GM23248 (cell line): ENCODE measurements around the gene SRSF5. TPM values are rescaled to one million over a fixed set of nuclear protein-coding genes. Genes with fewer than 3 reads are reported as not detected.

ENCODE experiments used
- DNase-seq: peaks from one replicate; pipeline ENCODE4 v3.0.0-alpha.2; 2015
- H2AFZ ChIP-seq: fragments of 200-600 bp; sonication (generic); 2 replicates; pipeline ENCODE4 v1.6.1; 2016; ENCODE audit warnings: antibody characterized with exemption
- H3F3A ChIP-seq: fragments of 200-600 bp; sonication (generic); 2 replicates; pipeline ENCODE4 v1.6.1; 2016; ENCODE audit warnings: mild to moderate bottlenecking, antibody characterized with exemption, mixed run types; ENCODE audit not compliant: insufficient read depth
- H3K27ac ChIP-seq: fragments of 200-600 bp; sonication (generic); 2 replicates; pipeline ENCODE4 v1.5.1; 2016; ENCODE audit warnings: mild to moderate bottlenecking
- H3K27me3 ChIP-seq: fragments of 200-600 bp; sonication (generic); replicated peaks from 2 replicates; pipeline ENCODE4 v1.6.1; 2016; ENCODE audit warnings: mild to moderate bottlenecking; ENCODE audit not compliant: insufficient read depth
- H3K36me3 ChIP-seq: fragments of 200-600 bp; sonication (generic); 2 replicates; pipeline ENCODE4 v1.6.1; 2016; ENCODE audit warnings: low read depth, mild to moderate bottlenecking
- H3K4me1 ChIP-seq: fragments of 200-600 bp; sonication (generic); 2 replicates; pipeline ENCODE4 v1.6.1; 2016; ENCODE audit warnings: mild to moderate bottlenecking; ENCODE audit not compliant: insufficient read depth
- H3K4me2 ChIP-seq: fragments of 200-600 bp; sonication (generic); one replicate; pipeline ENCODE4 v1.6.1; 2016; ENCODE audit warnings: mild to moderate bottlenecking; ENCODE audit not compliant: unreplicated experiment
- H3K4me3 ChIP-seq: fragments of 200-600 bp; sonication (generic); 2 replicates; pipeline ENCODE4 v1.5.1; 2016; ENCODE audit warnings: mild to moderate bottlenecking
- H3K79me2 ChIP-seq: fragments of 200-600 bp; sonication (generic); 2 replicates; pipeline ENCODE4 v1.6.1; 2016; ENCODE audit warnings: mild to moderate bottlenecking; ENCODE audit not compliant: insufficient read depth
- H3K9ac ChIP-seq: fragments of 200-600 bp; sonication (generic); 2 replicates; pipeline ENCODE4 v1.6.1; 2016; ENCODE audit warnings: mild to moderate bottlenecking
- H3K9me2 ChIP-seq: fragments of 200-600 bp; sonication (generic); 2 replicates; pipeline ENCODE4 v1.6.1; 2016; ENCODE audit warnings: mixed run types, mild to moderate bottlenecking, moderate library complexity; ENCODE audit not compliant: insufficient read depth
- H3K9me3 ChIP-seq: fragments of 200-600 bp; sonication (generic); one replicate; pipeline ENCODE4 v1.6.1; 2017; ENCODE audit warnings: low read depth
- H4K20me1 ChIP-seq: fragments of 200-600 bp; sonication (generic); 2 replicates; pipeline ENCODE4 v1.6.0; 2016; ENCODE audit not compliant: insufficient read depth
- EZH2 ChIP-seq: fragments of 200-600 bp; sonication (generic); IDR thresholded peaks from 2 replicates; pipeline ENCODE4 v1.6.1; 2018; ENCODE audit warnings: antibody characterized with exemption, mild to moderate bottlenecking; ENCODE audit not compliant: insufficient read depth, poor library complexity, severe bottlenecking
- EZH2phosphoT487 ChIP-seq: fragments of 200-600 bp; sonication (generic); IDR thresholded peaks from 2 replicates; pipeline ENCODE4 v1.6.1; 2018; ENCODE audit warnings: antibody characterized with exemption, moderate library complexity, mild to moderate bottlenecking, low read depth; ENCODE audit not compliant: insufficient read depth
- WGBS, 2 experiments: methylation state at CpG; one replicate each; pipeline ENCODE4 v1.1.6; 2015 to 2017; ENCODE audit warnings: low lambda C conversion rate in 2 of 2, low coverage in 1 of 2; ENCODE audit errors: missing lambda C conversion rate in 2 of 2; 5-methylcytosine and 5-hydroxymethylcytosine counted together
- in situ Hi-C: fragments of 300-500 bp; cut with MboI; formaldehyde crosslinking; loops from 2 replicates; pipeline ENCODE4 v1.15.0; 2020
- polyA plus RNA-seq: library from polyadenylated mRNA; unstranded; fragments of >200 nt; fragmentation: Nextera tagmentation; extraction: Ambion mirVana; gene quantifications from 2 replicates; pipeline ENCODE4 v1.2.1, GENCODE V29; 2016
- total RNA-seq: library from RNA; depleted of rRNA; stranded (reverse); fragments of >200 nt; shearing (Covaris generic); gene quantifications from 2 replicates; pipeline ENCODE4 v1.2.3, GENCODE V29; 2014

Gene SRSF5
- total and polyA plus RNA-seq, 2 experiments from 2014 or later = 125 to 227 TPM

GRCh38 chr14:69775012-69775411 lies 8.1 kb downstream of the SRSF5 start:
- no peak overlapping the region for H3K4me2 ChIP-seq
- no peak for DNase-seq
- H3K27me3 ChIP-seq = no peaks in the 10 kb centered on the region
- H3K9me2 ChIP-seq = no peaks in the 10 kb centered on the region
- no peaks in the 10 kb centered on the region for H3K9me3 ChIP-seq
- TF ChIP-seq EZH2 = no peak
- TF ChIP-seq EZH2phosphoT487 = no peak
- H3K4me3 ChIP-seq = no peak overlapping the region
- peaks cover 60% of the 10 kb centered on the region for H3K79me2 ChIP-seq
- peaks cover 14% of the 10 kb centered on the region; the same call in 1 of the 2 replicates for H4K20me1 ChIP-seq
- H2AFZ ChIP-seq = no peak overlapping the region
- peaks cover 82% of the 10 kb centered on the region for H3K36me3 ChIP-seq
- H3K27ac ChIP-seq = no peak overlapping the region
- in situ Hi-C loops = no loop called here
- 0 out of 2 replicates have a peak, but pooled peaks cover 4% of the 10 kb centered on the region for H3K4me1 ChIP-seq
- H3K9ac ChIP-seq = no peak overlapping the region
- WGBS, 2 experiments = 96 to 99% methylated on average over 3 of the region's 3 CpGs
- H3F3A ChIP-seq = peaks cover 76% of the 10 kb centered on the region

- no peak for DNase-seq
- Histone ChIP-seq H3K27me3 (no peaks in the 10 kb centered on the region), H4K20me1 (peaks cover 5% of the 10 kb centered on the region; the same call in 1 of the 2 replicates), H2AFZ (no peak overlapping the region), H3K4me2 (no peak overlapping the region), H3K9ac (no peak overlapping the region), H3K9me3 (no peaks in the 10 kb centered on the region), H3K36me3 (peaks cover 71% of the 10 kb centered on the region), H3K27ac (no peak overlapping the region), H3K4me3 (no peak overlapping the region), H3K79me2 (peaks cover 40% of the 10 kb centered on the region), H3F3A (peaks cover 68% of the 10 kb centered on the region), H3K9me2 (no peaks in the 10 kb centered on the region), H3K4me1 (no peaks in the 10 kb centered on the region)
- TF ChIP-seq EZH2phosphoT487 (no peak), EZH2 (no peak)
- 66 to 69% methylated on average over 4 of the region's 4 CpGs for WGBS, 2 experiments
- in situ Hi-C loops = no loop called here
These were observed 10.0 kb downstream of the SRSF5 start for GRCh38 chr14:69776875-69777453.

GRCh38 chr14:69779088-69779487 lies 12.1 kb downstream of the SRSF5 start:
- 37 to 51% methylated on average over 2 of the region's 2 CpGs for WGBS, 2 experiments
- in situ Hi-C loops = no loop called here
- Histone ChIP-seq H3K9me3 (no peaks in the 10 kb centered on the region), H3K36me3 (peaks cover 55% of the 10 kb centered on the region), H4K20me1 (peaks cover 5% of the 10 kb centered on the region; the same call in 1 of the 2 replicates), H3K27ac (no peak overlapping the region), H3K4me1 (no peaks in the 10 kb centered on the region), H2AFZ (no peak overlapping the region), H3K27me3 (no peaks in the 10 kb centered on the region), H3K9me2 (no peaks in the 10 kb centered on the region), H3F3A (peaks cover 52% of the 10 kb centered on the region), H3K79me2 (peaks cover 19% of the 10 kb centered on the region; the same call in 1 of the 2 replicates), H3K4me3 (no peak overlapping the region), H3K4me2 (no peak overlapping the region), H3K9ac (no peak overlapping the region)
- DNase-seq = no peak
- TF ChIP-seq EZH2 (no peak), EZH2phosphoT487 (no peak)

GRCh38 chr14:69780092-69780491 lies 13.2 kb downstream of the SRSF5 start:
- H3K27me3 ChIP-seq = no peaks in the 10 kb centered on the region
- in situ Hi-C loops = no loop called here
- 96 to 100% methylated on average over 1 of the region's 1 CpG for WGBS, 2 experiments
- DNase-seq = no peak
- peaks cover 47% of the 10 kb centered on the region for H3K36me3 ChIP-seq
- peaks cover 5% of the 10 kb centered on the region; the same call in 1 of the 2 replicates for H4K20me1 ChIP-seq
- peaks cover 15% of the 10 kb centered on the region; the same call in 1 of the 2 replicates for H3K79me2 ChIP-seq
- no peak overlapping the region for H3K27ac ChIP-seq
- no peak overlapping the region for H3K9ac ChIP-seq
- TF ChIP-seq EZH2phosphoT487 (no peak), EZH2 (no peak)
- H3K4me2 ChIP-seq = no peak overlapping the region
- no peak overlapping the region for H2AFZ ChIP-seq
- H3K4me3 ChIP-seq = no peak overlapping the region
- H3K4me1 ChIP-seq = no peaks in the 10 kb centered on the region
- no peaks in the 10 kb centered on the region for H3K9me2 ChIP-seq
- H3K9me3 ChIP-seq = no peaks in the 10 kb centered on the region
- peaks cover 43% of the 10 kb centered on the region for H3F3A ChIP-seq

- H3K36me3 ChIP-seq = peaks cover 39% of the 10 kb centered on the region
- no peak for TF ChIP-seq EZH2
- TF ChIP-seq EZH2phosphoT487 = no peak
- no peak overlapping the region for H3K4me3 ChIP-seq
- H3K4me2 ChIP-seq = no peak overlapping the region
- 95 to 100% methylated on average over 3 of the region's 3 CpGs for WGBS, 2 experiments
- no peaks in the 10 kb centered on the region for H3K4me1 ChIP-seq
- H4K20me1 ChIP-seq = peaks cover 5% of the 10 kb centered on the region; the same call in 1 of the 2 replicates
- H3K9ac ChIP-seq = no peak overlapping the region
- no peak overlapping the region for H3K27ac ChIP-seq
- peaks cover 35% of the 10 kb centered on the region for H3F3A ChIP-seq
- no peaks in the 10 kb centered on the region for H3K9me2 ChIP-seq
- no peak for DNase-seq
- in situ Hi-C loops = no loop called here
- H3K79me2 ChIP-seq = peaks cover 7% of the 10 kb centered on the region; the same call in 1 of the 2 replicates
- H2AFZ ChIP-seq = no peak overlapping the region
- no peaks in the 10 kb centered on the region for H3K27me3 ChIP-seq
- H3K9me3 ChIP-seq = no peaks in the 10 kb centered on the region
These were observed 14.0 kb downstream of the SRSF5 start for GRCh38 chr14:69780952-69781351.
